Smooth muscle cell (in vitro differentiated cells): ENCODE results near the gene GCC2. TPM values are rescaled to one million over a fixed set of nuclear protein-coding genes. Genes with fewer than 3 reads are reported as not detected.
A peak's percentile ranks its signal among the peaks of the same experiment; 100 is the strongest.

ENCODE experiments used
- DNase-seq: peaks from one replicate; lab custom pipeline; 2025; ENCODE audit not compliant: unreplicated experiment; lab: John Stamatoyannopoulos, UW
- H2AFZ ChIP-seq: fragments of 200-600 bp; sonication (generic); 2 replicates; pipeline ENCODE4 v1.6.0; 2016; ENCODE audit warnings: antibody characterized with exemption, low read depth, mild to moderate bottlenecking
- H3F3A ChIP-seq: fragments of 200-600 bp; sonication (generic); 2 replicates; pipeline ENCODE4 v1.6.0; 2017; ENCODE audit warnings: antibody characterized with exemption, low read depth
- H3K27ac ChIP-seq: fragments of 200-600 bp; sonication (generic); 2 replicates; pipeline ENCODE4 v1.5.1; 2016; ENCODE audit warnings: low read depth, mild to moderate bottlenecking
- H3K27me3 ChIP-seq: fragments of 200-600 bp; sonication (generic); 2 replicates; pipeline ENCODE4 v1.6.1; 2016; ENCODE audit warnings: low read depth, mild to moderate bottlenecking
- H3K36me3 ChIP-seq: fragments of 200-600 bp; sonication (generic); 2 replicates; pipeline ENCODE4 v1.5.1; 2016; ENCODE audit warnings: low read depth
- H3K4me1 ChIP-seq: fragments of 200-600 bp; sonication (generic); 2 replicates; pipeline ENCODE4 v1.5.1; 2016; ENCODE audit warnings: low read depth
- H3K4me2 ChIP-seq: fragments of 200-600 bp; sonication (generic); 2 replicates; pipeline ENCODE4 v1.6.0; 2016; ENCODE audit warnings: mild to moderate bottlenecking
- H3K4me3 ChIP-seq: fragments of 200-600 bp; sonication (generic); 2 replicates; pipeline ENCODE4 v1.5.1; 2016; ENCODE audit warnings: mild to moderate bottlenecking
- H3K79me2 ChIP-seq: fragments of 200-600 bp; sonication (generic); 2 replicates; pipeline ENCODE4 v1.6.0; 2016; ENCODE audit warnings: low read depth, mild to moderate bottlenecking
- H3K9ac ChIP-seq: fragments of 200-600 bp; sonication (generic); 2 replicates; pipeline ENCODE4 v1.6.0; 2016; ENCODE audit warnings: low read depth
- H3K9me3 ChIP-seq: fragments of 200-600 bp; sonication (generic); replicated peaks from 2 replicates; pipeline ENCODE4 v1.5.1; 2016; ENCODE audit warnings: low read depth
- H4K20me1 ChIP-seq: fragments of 200-600 bp; sonication (generic); 2 replicates; pipeline ENCODE4 v1.6.0; 2016; ENCODE audit warnings: low read depth
- CTCF ChIP-seq: fragments of 200-600 bp; sonication (generic); IDR thresholded peaks from 2 replicates; pipeline ENCODE4 v1.5.1; 2017; ENCODE audit warnings: borderline replicate concordance, mild to moderate bottlenecking, antibody characterized with exemption; ENCODE audit not compliant: insufficient read depth, poor library complexity, severe bottlenecking
- WGBS: methylation state at CpG from one replicate; pipeline ENCODE4 v1.1.7; 2016; ENCODE audit warnings: low lambda C conversion rate; 5-methylcytosine and 5-hydroxymethylcytosine counted together
- polyA plus RNA-seq: library from polyadenylated mRNA; unstranded; fragments of >200 nt; fragmentation: Nextera tagmentation; extraction: Ambion mirVana; gene quantifications from 2 replicates; pipeline ENCODE4 v1.2.1, GENCODE V29; 2016
- total RNA-seq: library from RNA; depleted of rRNA; stranded (reverse); fragments of >200 nt; gene quantifications from 2 replicates; pipeline ENCODE4 v1.2.3, GENCODE V29; 2014

The GCC2 gene
- total and polyA plus RNA-seq, 2 experiments from 2014 or later: 18.3 to 36.4 TPM

GRCh38 chr2:108536133-108536780 is 87.3 kb downstream of the GCC2 start:
- peaks cover 79% of the 10 kb centered on the region for H3K79me2 ChIP-seq
- no peaks in the 10 kb centered on the region for H3K9me3 ChIP-seq
- TF ChIP-seq CTCF: no peak
- no peaks in the 10 kb centered on the region for H3K27me3 ChIP-seq
- peak overlapping the region; percentile 91 for H3K4me2 ChIP-seq
- 77% methylated on average over 7 of the region's 7 CpGs for WGBS
- no peaks in the 10 kb centered on the region for H3F3A ChIP-seq
- no peaks in the 10 kb centered on the region for H3K36me3 ChIP-seq
- H3K27ac ChIP-seq: no peak overlapping the region
- peaks cover 32% of the 10 kb centered on the region for H3K4me1 ChIP-seq
- H3K4me3 ChIP-seq: peak overlapping the region; percentile 94
- H3K9ac ChIP-seq: peak overlapping the region; percentile 88
- H4K20me1 ChIP-seq: peaks cover 66% of the 10 kb centered on the region
- no peak for DNase-seq
- H2AFZ ChIP-seq: no peak overlapping the region

DNA sequence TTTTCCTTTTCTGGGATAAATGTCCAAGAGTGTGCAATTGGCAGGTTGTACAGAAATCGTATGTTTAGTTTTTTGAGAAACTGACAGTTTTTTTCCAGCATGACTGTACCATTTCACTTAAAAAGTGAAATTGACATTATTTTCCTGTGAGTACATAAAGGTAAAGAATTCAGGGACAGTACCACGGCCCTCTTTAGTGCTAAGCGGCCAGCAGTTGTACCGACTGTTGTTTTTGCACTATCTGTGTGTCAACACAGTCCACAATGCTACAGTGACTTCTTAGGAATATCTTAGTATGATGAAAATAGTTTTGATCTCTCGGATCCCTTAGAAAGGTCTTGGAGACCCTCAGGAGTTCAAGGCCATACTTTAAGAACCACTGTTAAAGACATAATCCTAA is 87.9 kb downstream of the GCC2 start:
- H4K20me1 ChIP-seq: peaks cover 72% of the 10 kb centered on the region
- no peak overlapping the region for H3K9ac ChIP-seq
- peaks cover 32% of the 10 kb centered on the region for H3K4me1 ChIP-seq
- H3K79me2 ChIP-seq: peaks cover 81% of the 10 kb centered on the region
- H3K4me3 ChIP-seq: no peak overlapping the region
- H3K36me3 ChIP-seq: no peaks in the 10 kb centered on the region
- no peak overlapping the region for H3K27ac ChIP-seq
- H3K27me3 ChIP-seq: no peaks in the 10 kb centered on the region
- H3K9me3 ChIP-seq: no peaks in the 10 kb centered on the region
- no peaks in the 10 kb centered on the region for H3F3A ChIP-seq
- TF ChIP-seq CTCF: no peak
- peak overlapping the region; percentile 91 for H3K4me2 ChIP-seq
- no peak for DNase-seq
- 89% methylated on average over 5 of the region's 5 CpGs for WGBS
- no peak overlapping the region for H2AFZ ChIP-seq

GRCh38 chr2:108538000-108538625 is 89.1 kb downstream of the GCC2 start:
- TF ChIP-seq CTCF: no peak
- H3K27me3 ChIP-seq: no peaks in the 10 kb centered on the region
- peak overlapping the region; percentile 91 for H3K4me2 ChIP-seq
- H4K20me1 ChIP-seq: peaks cover 84% of the 10 kb centered on the region
- peak overlapping the region; percentile 12 for H3K27ac ChIP-seq
- H3K36me3 ChIP-seq: no peaks in the 10 kb centered on the region
- H3K4me3 ChIP-seq: no peak overlapping the region
- peaks cover 26% of the 10 kb centered on the region for H3K4me1 ChIP-seq
- DNase-seq: no peak
- peaks cover 85% of the 10 kb centered on the region for H3K79me2 ChIP-seq
- WGBS: 35% methylated on average over 5 of the region's 5 CpGs
- H2AFZ ChIP-seq: no peak overlapping the region
- no peaks in the 10 kb centered on the region for H3K9me3 ChIP-seq
- no peaks in the 10 kb centered on the region for H3F3A ChIP-seq
- no peak overlapping the region for H3K9ac ChIP-seq

DNA sequence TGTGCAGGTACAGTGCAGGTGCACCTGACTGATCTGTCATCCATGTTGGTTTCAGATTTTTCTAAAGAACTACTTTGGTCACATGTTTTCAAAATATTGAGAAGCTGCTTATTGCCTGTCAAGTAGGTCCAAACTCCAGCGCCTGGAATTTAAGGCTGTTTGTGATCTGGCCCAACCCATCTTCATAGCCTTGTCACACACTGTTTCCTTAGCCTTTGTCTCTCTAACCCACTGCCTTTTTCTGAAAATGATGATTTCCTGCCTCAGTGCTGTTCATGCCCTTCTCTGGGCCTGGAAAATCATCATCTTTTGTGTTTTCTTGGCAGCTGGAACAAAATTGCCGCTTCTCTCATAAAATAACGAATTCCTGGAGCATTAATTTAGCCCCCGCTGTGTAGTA is 92.4 kb downstream of the GCC2 start:
- H4K20me1 ChIP-seq: peaks cover 99% of the 10 kb centered on the region
- no peak overlapping the region for H2AFZ ChIP-seq
- H3K4me1 ChIP-seq: peaks cover 14% of the 10 kb centered on the region
- WGBS: 95% methylated on average over 4 of the region's 4 CpGs
- H3F3A ChIP-seq: no peaks in the 10 kb centered on the region
- no peak for TF ChIP-seq CTCF
- no peaks in the 10 kb centered on the region for H3K9me3 ChIP-seq
- H3K9ac ChIP-seq: no peak overlapping the region
- no peaks in the 10 kb centered on the region for H3K27me3 ChIP-seq
- no peak for DNase-seq
- H3K4me2 ChIP-seq: no peak overlapping the region
- no peaks in the 10 kb centered on the region for H3K36me3 ChIP-seq
- H3K27ac ChIP-seq: no peak overlapping the region
- H3K4me3 ChIP-seq: no peak overlapping the region
- peaks cover 99% of the 10 kb centered on the region for H3K79me2 ChIP-seq
